OCI-LY7 (cell line): Measurements from ENCODE around the gene IFITM5.

Source experiments
- CTCF ChIP-seq: fragments of 200-600 bp; sonication (generic); conservative IDR thresholded peaks from 2 replicates; pipeline ENCODE4 v1.5.1; 2014; ENCODE audit warnings: mild to moderate bottlenecking, antibody characterized with exemption, low read length, moderate library complexity, mixed read lengths
- EZH2phosphoT487 ChIP-seq: fragments of 200-600 bp; sonication (generic); IDR thresholded peaks from 2 replicates; pipeline ENCODE4 v1.6.1; 2018; ENCODE audit warnings: low read depth, borderline replicate concordance, mild to moderate bottlenecking, mixed run types, antibody characterized with exemption, low read length, moderate library complexity, mixed read lengths

GRCh38 chr11:255176-255575 lies 44.1 kb downstream of the IFITM5 start:
- no peak for TF ChIP-seq EZH2phosphoT487
- TF ChIP-seq CTCF = no peak
